ACC112 (cell line): ENCODE results near the gene MANF.
A peak's percentile ranks its signal among the peaks of the same experiment; 100 is the strongest.

Experiments used
- H2AFZ ChIP-seq: fragments of 200-600 bp; sonication (generic); one replicate; pipeline ENCODE4 v1.6.0; 2017; ENCODE audit warnings: antibody characterized with exemption, low read length; ENCODE audit not compliant: unreplicated experiment
- H3K27ac ChIP-seq: fragments of 200-600 bp; sonication (generic); 2 replicates; pipeline ENCODE4 v1.5.1; 2014; ENCODE audit warnings: low read depth, mild to moderate bottlenecking, antibody characterized with exemption, low read length, moderate library complexity
- H3K27me3 ChIP-seq: fragments of 200-600 bp; sonication (generic); 2 replicates; pipeline ENCODE4 v1.6.1; 2014; ENCODE audit warnings: mild to moderate bottlenecking, antibody characterized with exemption, low read length, moderate library complexity, mixed read lengths; ENCODE audit not compliant: insufficient read depth
- H3K36me3 ChIP-seq: fragments of 200-600 bp; sonication (generic); 2 replicates; pipeline ENCODE4 v1.6.1; 2016; ENCODE audit warnings: mild to moderate bottlenecking, antibody characterized with exemption, low read length, moderate library complexity, mixed read lengths; ENCODE audit not compliant: insufficient read depth
- H3K4me1 ChIP-seq: fragments of 200-600 bp; sonication (generic); one replicate; pipeline ENCODE4 v1.6.1; 2016; ENCODE audit warnings: low read length, mixed read lengths; ENCODE audit not compliant: insufficient read depth, unreplicated experiment, control insufficient read depth
- H3K4me3 ChIP-seq: fragments of 200-600 bp; sonication (generic); 2 replicates; pipeline ENCODE4 v1.5.1; 2014; ENCODE audit warnings: mild to moderate bottlenecking, low read depth, low read length
- H3K79me2 ChIP-seq: fragments of 200-600 bp; sonication (generic); one replicate; pipeline ENCODE4 v1.6.0; 2016; ENCODE audit warnings: low read length; ENCODE audit not compliant: control insufficient read depth, unreplicated experiment, insufficient read depth

Gene MANF

GRCh38 chr3:51390246-51391074, 5.4 kb downstream of the MANF start:
- Histone ChIP-seq H3K4me1 (peaks cover 42% of the 10 kb centered on the region), H3K27ac (no peak overlapping the region), H3K36me3 (peaks cover 51% of the 10 kb centered on the region), H3K4me3 (peak overlapping the region; percentile 64), H2AFZ (no peak overlapping the region), H3K79me2 (peaks cover 72% of the 10 kb centered on the region), H3K27me3 (no peaks in the 10 kb centered on the region)

- Histone ChIP-seq H3K27me3 (no peaks in the 10 kb centered on the region), H3K4me1 (peaks cover 42% of the 10 kb centered on the region), H3K27ac (peak within 1 kb of the TSS; percentile 73; the same call in 1 of the 2 replicates), H3K36me3 (peaks cover 56% of the 10 kb centered on the region), H3K4me3 (peak within 1 kb of the TSS; percentile 81), H3K79me2 (peaks cover 69% of the 10 kb centered on the region), H2AFZ (peak within 1 kb of the TSS; percentile 28)
Measured at GRCh38 chr3:51391075-51391565, 6.0 kb downstream of the MANF start, which contains the start of gene RBM15B. Gene RBM15B, plus strand, starts transcription at chr3:51391285. Its CDS starts 115 bp downstream, at chr3:51391400.

- peak overlapping the region; percentile 81 for H3K4me3 ChIP-seq
- H3K27me3 ChIP-seq: no peaks in the 10 kb centered on the region
- peaks cover 37% of the 10 kb centered on the region for H3K4me1 ChIP-seq
- H3K36me3 ChIP-seq: peaks cover 62% of the 10 kb centered on the region
- H3K27ac ChIP-seq: peak overlapping the region; percentile 73; the same call in 1 of the 2 replicates
- peaks cover 66% of the 10 kb centered on the region for H3K79me2 ChIP-seq
- peak overlapping the region; percentile 28 for H2AFZ ChIP-seq
Measured at GRCh38 chr3:51391566-51392354, 6.7 kb downstream of the MANF start.

DNA sequence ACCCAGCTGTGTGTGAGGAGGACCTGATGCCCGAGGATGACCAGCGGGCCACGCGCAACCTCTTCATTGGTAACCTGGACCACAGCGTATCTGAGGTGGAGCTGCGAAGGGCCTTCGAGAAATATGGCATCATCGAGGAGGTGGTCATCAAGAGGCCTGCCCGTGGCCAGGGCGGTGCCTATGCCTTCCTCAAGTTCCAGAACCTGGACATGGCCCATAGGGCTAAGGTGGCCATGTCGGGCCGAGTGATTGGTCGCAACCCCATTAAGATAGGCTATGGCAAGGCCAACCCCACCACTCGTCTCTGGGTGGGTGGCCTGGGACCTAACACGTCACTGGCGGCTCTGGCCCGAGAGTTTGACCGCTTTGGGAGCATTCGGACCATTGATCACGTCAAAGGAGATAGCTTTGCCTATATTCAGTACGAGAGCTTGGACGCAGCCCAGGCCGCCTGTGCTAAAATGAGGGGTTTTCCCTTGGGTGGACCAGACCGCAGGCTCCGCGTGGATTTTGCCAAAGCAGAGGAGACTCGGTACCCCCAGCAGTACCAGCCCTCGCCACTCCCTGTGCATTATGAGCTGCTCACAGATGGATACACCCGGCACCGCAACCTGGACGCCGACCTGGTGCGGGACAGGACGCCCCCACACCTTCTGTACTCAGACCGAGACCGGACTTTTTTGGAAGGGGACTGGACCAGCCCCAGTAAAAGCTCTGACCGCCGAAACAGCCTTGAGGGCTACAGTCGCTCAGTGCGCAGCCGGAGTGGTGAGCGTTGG, 7.5 kb downstream of the MANF start:
- Histone ChIP-seq H3K79me2 (peaks cover 61% of the 10 kb centered on the region), H3K36me3 (peaks cover 60% of the 10 kb centered on the region), H3K27me3 (no peaks in the 10 kb centered on the region)

GRCh38 chr3:51393134-51393495, 8.0 kb downstream of the MANF start:
- peaks cover 55% of the 10 kb centered on the region for H3K79me2 ChIP-seq
- peak overlapping the region; percentile 81 for H3K4me3 ChIP-seq
- H3K27ac ChIP-seq: no peak overlapping the region
- H3K4me1 ChIP-seq: peaks cover 24% of the 10 kb centered on the region
- H3K36me3 ChIP-seq: peaks cover 55% of the 10 kb centered on the region; the same call in 1 of the 2 replicates
- no peak overlapping the region for H2AFZ ChIP-seq
- H3K27me3 ChIP-seq: no peaks in the 10 kb centered on the region

More for the DNA sequence above, 7.5 kb downstream of the MANF start:
- H2AFZ ChIP-seq: no peak overlapping the region
- peak overlapping the region; percentile 81 for H3K4me3 ChIP-seq
- no peak overlapping the region; the same call in 1 of the 2 replicates for H3K27ac ChIP-seq
- peaks cover 29% of the 10 kb centered on the region for H3K4me1 ChIP-seq

- peaks cover 55% of the 10 kb centered on the region for H3K36me3 ChIP-seq
Measured at GRCh38 chr3:51393564-51393963, 8.5 kb downstream of the MANF start.

GRCh38 chr3:51394541-51394940, 9.4 kb downstream of the MANF start:
- no peak overlapping the region for H2AFZ ChIP-seq
- peaks cover 51% of the 10 kb centered on the region for H3K79me2 ChIP-seq
- no peak overlapping the region for H3K27ac ChIP-seq
- H3K4me1 ChIP-seq: peaks cover 22% of the 10 kb centered on the region
- no peaks in the 10 kb centered on the region for H3K27me3 ChIP-seq
- no peak overlapping the region for H3K4me3 ChIP-seq
- H3K36me3 ChIP-seq: peaks cover 49% of the 10 kb centered on the region

More at GRCh38 chr3:51393564-51393963, 8.5 kb downstream of the MANF start:
- Histone ChIP-seq H3K27ac (no peak overlapping the region), H2AFZ (no peak overlapping the region), H3K4me1 (peaks cover 22% of the 10 kb centered on the region), H3K27me3 (no peaks in the 10 kb centered on the region), H3K4me3 (no peak overlapping the region), H3K79me2 (peaks cover 51% of the 10 kb centered on the region)

GRCh38 chr3:51395493-51396213, 10.6 kb downstream of the MANF start:
- Histone ChIP-seq H2AFZ (no peak overlapping the region), H3K27me3 (no peaks in the 10 kb centered on the region), H3K4me3 (no peak overlapping the region), H3K36me3 (peaks cover 43% of the 10 kb centered on the region), H3K4me1 (peaks cover 15% of the 10 kb centered on the region), H3K27ac (no peak overlapping the region), H3K79me2 (peaks cover 51% of the 10 kb centered on the region)

DNA sequence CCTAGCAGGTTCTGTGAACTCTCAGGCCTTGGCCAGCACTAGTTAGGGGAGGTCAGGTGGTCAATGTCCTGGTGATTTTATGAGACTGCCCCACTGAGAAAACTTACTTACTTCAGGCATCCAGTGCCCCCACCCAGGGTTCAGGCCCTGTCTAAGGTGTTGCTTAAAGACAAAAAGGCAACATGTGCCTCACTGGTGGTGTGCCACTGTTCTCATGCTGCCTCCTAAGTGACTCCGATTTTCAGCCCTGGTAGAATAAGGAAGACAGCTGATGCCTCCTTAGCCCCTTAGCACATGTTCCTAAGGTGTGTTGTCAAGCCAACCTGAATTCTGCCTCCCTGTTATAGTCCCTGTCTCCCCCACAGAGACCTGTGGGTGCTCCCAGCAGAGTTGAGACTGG, 11.3 kb downstream of the MANF start:
- H2AFZ ChIP-seq: no peak overlapping the region
- H3K36me3 ChIP-seq: peaks cover 43% of the 10 kb centered on the region
- H3K4me1 ChIP-seq: peaks cover 14% of the 10 kb centered on the region
- peaks cover 49% of the 10 kb centered on the region for H3K79me2 ChIP-seq
- no peaks in the 10 kb centered on the region for H3K27me3 ChIP-seq
- no peak overlapping the region for H3K4me3 ChIP-seq
- H3K27ac ChIP-seq: no peak overlapping the region
